ENCODE data around the gene TRIO. TPM values are rescaled to one million over a fixed set of nuclear protein-coding genes. Genes with fewer than 3 reads are reported as not detected.

TRIO gene
- total RNA-seq, 1 donor from 2014 or later, result 223 TPM

DNA sequence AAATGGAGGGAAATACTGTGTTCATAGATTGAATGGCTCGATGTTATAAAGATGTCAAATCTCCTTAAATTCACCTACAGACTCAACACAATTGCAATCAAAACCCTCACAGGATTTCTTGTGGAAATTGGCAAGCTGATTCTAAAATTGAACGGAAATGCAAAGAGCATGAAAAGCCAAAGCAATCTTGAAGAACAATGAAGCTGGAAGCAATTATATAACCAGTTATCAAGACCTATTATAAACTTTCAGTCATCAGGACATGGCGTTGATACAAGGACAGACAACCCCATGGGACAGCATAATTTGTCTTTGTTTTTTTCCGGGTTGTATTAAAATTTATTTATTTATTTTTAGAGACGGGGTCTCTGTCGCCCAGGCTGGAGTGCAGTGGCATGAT, 385.0 kb downstream of the TRIO start:
- no peak for DNase-seq
- H3K4me1 Mint-ChIP-seq, result no peaks in the 10 kb centered on the region
- intact Hi-C loops (cut with micrococcal nuclease), result no loop called here
- no peaks in the 10 kb centered on the region for H3K27me3 Mint-ChIP-seq
- TF ChIP-seq, protein P1, sequence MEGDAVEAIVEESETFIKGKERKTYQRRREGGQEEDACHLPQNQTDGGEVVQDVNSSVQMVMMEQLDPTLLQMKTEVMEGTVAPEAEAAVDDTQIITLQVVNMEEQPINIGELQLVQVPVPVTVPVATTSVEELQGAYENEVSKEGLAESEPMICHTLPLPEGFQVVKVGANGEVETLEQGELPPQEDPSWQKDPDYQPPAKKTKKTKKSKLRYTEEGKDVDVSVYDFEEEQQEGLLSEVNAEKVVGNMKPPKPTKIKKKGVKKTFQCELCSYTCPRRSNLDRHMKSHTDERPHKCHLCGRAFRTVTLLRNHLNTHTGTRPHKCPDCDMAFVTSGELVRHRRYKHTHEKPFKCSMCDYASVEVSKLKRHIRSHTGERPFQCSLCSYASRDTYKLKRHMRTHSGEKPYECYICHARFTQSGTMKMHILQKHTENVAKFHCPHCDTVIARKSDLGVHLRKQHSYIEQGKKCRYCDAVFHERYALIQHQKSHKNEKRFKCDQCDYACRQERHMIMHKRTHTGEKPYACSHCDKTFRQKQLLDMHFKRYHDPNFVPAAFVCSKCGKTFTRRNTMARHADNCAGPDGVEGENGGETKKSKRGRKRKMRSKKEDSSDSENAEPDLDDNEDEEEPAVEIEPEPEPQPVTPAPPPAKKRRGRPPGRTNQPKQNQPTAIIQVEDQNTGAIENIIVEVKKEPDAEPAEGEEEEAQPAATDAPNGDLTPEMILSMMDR (IDR thresholded peaks at IDR 0.05), result no peak
- no peak for ATAC-seq (ENCODE audit: low read depth)
- ChIA-PET CTCF (no interaction called here), POLR2A (no interaction called here)
- H3K9me3 Mint-ChIP-seq, result no peaks in the 10 kb centered on the region
- H3K27ac Mint-ChIP-seq, result no peak overlapping the region
- no peaks in the 10 kb centered on the region for H3K36me3 Mint-ChIP-seq (ENCODE audit: low read depth)
- H3K4me3 Mint-ChIP-seq, result no peak overlapping the region

DNA sequence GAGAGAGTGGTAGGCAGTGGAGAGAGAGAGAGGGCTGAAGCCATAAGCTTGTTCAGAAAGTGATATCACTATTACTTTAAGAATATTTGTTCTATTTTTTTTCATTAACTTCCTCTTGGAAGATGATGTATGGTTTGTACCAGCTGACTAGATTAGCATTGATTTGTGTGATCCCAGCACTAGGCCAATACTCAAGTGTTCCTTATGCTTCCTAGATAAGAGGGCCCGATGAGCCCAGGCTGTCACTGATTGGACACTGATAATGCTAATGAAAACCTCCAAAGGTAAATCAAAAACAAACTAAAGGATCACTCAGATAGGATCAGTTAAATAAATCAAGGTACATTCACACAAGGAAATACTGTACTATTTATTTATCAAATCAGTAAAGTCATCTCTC, 385.8 kb downstream of the TRIO start:
- DNase-seq (no peak), ATAC-seq (ENCODE audit: low read depth) (no peak)
- POLR2A ChIA-PET, result no interaction called here
- Mint-ChIP-seq H3K36me3 (ENCODE audit: low read depth) (no peaks in the 10 kb centered on the region), H3K4me3 (no peak overlapping the region), H3K4me1 (peaks cover 4% of the 10 kb centered on the region), H3K27me3 (no peaks in the 10 kb centered on the region), H3K9me3 (peaks cover 3% of the 10 kb centered on the region), H3K27ac (no peak overlapping the region)
- CTCF ChIA-PET, result no interaction called here
- TF ChIP-seq, protein P1 (IDR thresholded peaks at IDR 0.05), result no peak
- intact Hi-C loops (cut with micrococcal nuclease), result no loop called here

DNA sequence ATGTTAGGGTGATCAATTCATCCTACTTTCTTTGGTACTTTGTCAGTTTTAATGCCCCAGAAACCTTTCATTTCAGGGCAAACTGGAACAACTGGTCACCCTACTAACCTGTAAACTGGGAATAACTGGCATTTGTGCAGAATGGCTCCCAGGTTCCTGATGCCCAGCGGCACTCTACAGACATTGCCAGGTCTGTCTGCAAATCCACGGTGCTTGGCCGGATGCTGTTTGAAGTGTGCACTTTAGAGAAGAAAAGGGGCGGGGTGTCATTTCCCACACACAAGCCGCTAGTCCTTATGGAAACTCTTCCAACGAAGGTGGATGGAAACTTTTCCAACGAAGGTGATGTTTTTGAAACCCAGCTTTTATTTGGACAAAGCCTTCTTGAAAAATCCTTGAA, 388.5 kb downstream of the TRIO start:
- ChIA-PET CTCF (no interaction called here), POLR2A (no interaction called here)
- Mint-ChIP-seq H3K36me3 (ENCODE audit: low read depth) (no peaks in the 10 kb centered on the region), H3K9me3 (peaks cover 3% of the 10 kb centered on the region), H3K4me1 (peaks cover 13% of the 10 kb centered on the region), H3K4me3 (no peak overlapping the region), H3K27me3 (no peaks in the 10 kb centered on the region), H3K27ac (no peak overlapping the region)
- TF ChIP-seq, protein P1 (IDR thresholded peaks at IDR 0.05), result no peak
- intact Hi-C loops (cut with micrococcal nuclease), result no loop called here
- ATAC-seq (ENCODE audit: low read depth) (no peak), DNase-seq (no peak)

DNA sequence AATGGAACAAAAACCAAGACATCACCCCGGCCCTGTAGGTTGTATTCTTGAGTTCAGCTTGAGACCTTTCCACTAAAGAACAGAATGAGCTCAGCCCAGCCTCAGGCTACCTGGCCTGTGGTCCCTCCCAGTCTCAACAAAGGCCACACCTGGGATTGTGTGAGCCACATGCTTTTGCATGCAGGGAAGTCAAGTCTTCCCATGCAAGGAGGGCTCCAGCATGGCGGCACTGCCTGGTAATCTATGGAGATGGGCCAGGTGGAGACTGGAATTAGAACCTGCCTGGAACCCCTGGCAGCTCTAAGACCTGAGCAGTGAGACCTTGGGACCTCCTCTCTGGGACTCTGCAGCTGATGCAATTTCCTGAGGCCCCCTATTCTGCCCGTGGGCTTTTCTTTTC, 389.0 kb downstream of the TRIO start:
- H3K27ac Mint-ChIP-seq, result no peak overlapping the region
- TF ChIP-seq, protein P1 (IDR thresholded peaks at IDR 0.05), result no peak
- POLR2A ChIA-PET, result no interaction called here
- intact Hi-C loops (cut with micrococcal nuclease), result no loop called here
- H3K36me3 Mint-ChIP-seq (ENCODE audit: low read depth), result no peaks in the 10 kb centered on the region
- DNase-seq (no peak), ATAC-seq (ENCODE audit: low read depth) (no peak)
- peaks cover 3% of the 10 kb centered on the region for H3K9me3 Mint-ChIP-seq
- CTCF ChIA-PET, result no interaction called here
- no peaks in the 10 kb centered on the region for H3K27me3 Mint-ChIP-seq
- no peak overlapping the region for H3K4me3 Mint-ChIP-seq
- H3K4me1 Mint-ChIP-seq, result peaks cover 13% of the 10 kb centered on the region

DNA sequence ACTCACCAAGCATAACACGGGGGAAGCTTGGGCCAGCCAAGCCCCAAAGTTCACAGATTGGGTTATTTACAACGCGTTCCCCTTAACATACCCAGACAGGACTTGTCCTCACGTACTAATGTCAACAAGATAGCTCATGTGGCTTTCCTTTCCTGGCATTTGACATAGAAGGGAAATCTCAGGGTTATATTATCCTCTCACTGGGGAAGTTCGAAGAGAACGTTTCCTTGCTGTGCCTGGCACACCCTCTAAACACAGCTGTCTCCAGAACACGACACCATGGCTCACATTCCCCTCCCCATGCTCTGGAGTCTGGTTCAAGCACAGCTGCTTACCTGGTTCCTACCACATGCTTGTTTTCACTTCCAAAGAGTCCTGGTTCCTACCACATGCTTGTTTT, 391.6 kb downstream of the TRIO start:
- Mint-ChIP-seq H3K4me1 (peaks cover 13% of the 10 kb centered on the region), H3K9me3 (peaks cover 3% of the 10 kb centered on the region), H3K36me3 (ENCODE audit: low read depth) (no peaks in the 10 kb centered on the region), H3K27ac (no peak overlapping the region), H3K4me3 (no peak overlapping the region), H3K27me3 (peaks cover 3% of the 10 kb centered on the region)
- POLR2A ChIA-PET, result interaction anchor here (0.7 kb wide), 1 partner anchor 56 kb away, joined by 8 read pairs; no protein-coding TSS in a partner anchor
- CTCF ChIA-PET, result no interaction called here
- no peak for DNase-seq
- intact Hi-C loops (cut with micrococcal nuclease), result no loop called here
- TF ChIP-seq, protein P1 (IDR thresholded peaks at IDR 0.05), result no peak
- ATAC-seq (ENCODE audit: low read depth), result no peak
